PC-3 (cell line): ENCODE data around the gene PLEKHA1. TPM values are rescaled to one million over a fixed set of nuclear protein-coding genes. Genes with fewer than 3 reads are reported as not detected.
A peak's percentile ranks its signal among the peaks of the same experiment; 100 is the strongest.

Experiments used
- ATAC-seq: fragments of 200-7000 bp; cut with Tn5 transposase; 2 replicates; pipeline ENCODE4 v1.9.1; 2020; ENCODE audit warnings: mild to moderate bottlenecking, moderate library complexity
- BruUV-seq: library from RNA; stranded (reverse); fragments of 400-500 nt; replicated peaks from 2 replicates; lab custom pipeline; 2021; lab: Mats Ljungman, UMichigan
- CTCF ChIA-PET: fragments of 300-600 bp; sonication (Branson Sonifier 250); formaldehyde crosslinking; loops from one replicate; lab custom pipeline; 2022; ENCODE audit warnings: antibody characterized with exemption; lab: Charles Lee
- POLR2A ChIA-PET: fragments of 300-600 bp; sonication (Branson Sonifier 250); formaldehyde crosslinking; loops from one replicate; lab custom pipeline; 2022; ENCODE audit warnings: antibody characterized with exemption; ENCODE audit not compliant: unreplicated experiment; lab: Charles Lee
- DNase-seq: peaks from one replicate; pipeline ENCODE4 v3.0.0-alpha.2; 2015
- H2AFZ ChIP-seq: fragments of 300-600 bp; sonication (generic); 2 replicates; pipeline ENCODE4 v1.6.0; 2016; ENCODE audit warnings: antibody characterized with exemption, low read length
- H3F3A ChIP-seq: fragments of 300-600 bp; sonication (generic); one replicate; pipeline ENCODE4 v1.6.0; 2017; ENCODE audit warnings: antibody characterized with exemption, low read length, control low read depth, mild to moderate bottlenecking; ENCODE audit not compliant: unreplicated experiment
- H3K27ac ChIP-seq: fragments of 300-600 bp; sonication (generic); 2 replicates; pipeline ENCODE4 v1.5.1; 2016; ENCODE audit warnings: mild to moderate bottlenecking, low read length
- H3K27me3 ChIP-seq: fragments of 300-600 bp; sonication (generic); 2 replicates; pipeline ENCODE4 v1.6.1; 2016; ENCODE audit warnings: low read length, mixed read lengths
- H3K36me3 ChIP-seq: fragments of 300-600 bp; sonication (generic); 2 replicates; pipeline ENCODE4 v1.6.1; 2016; ENCODE audit warnings: low read depth, mixed run types, low read length, mixed read lengths
- H3K4me1 ChIP-seq: fragments of 300-600 bp; sonication (generic); 2 replicates; pipeline ENCODE4 v1.5.1; 2016; ENCODE audit warnings: low read length; ENCODE audit not compliant: insufficient read depth
- H3K4me2 ChIP-seq: fragments of 300-600 bp; sonication (generic); 2 replicates; pipeline ENCODE4 v1.6.0; 2016; ENCODE audit warnings: low read length
- H3K4me3 ChIP-seq: fragments of 300-600 bp; sonication (generic); 2 replicates; pipeline ENCODE4 v1.5.1; 2016; ENCODE audit warnings: mild to moderate bottlenecking, low read length, mixed read lengths
- H3K79me2 ChIP-seq: fragments of 300-600 bp; sonication (generic); 2 replicates; pipeline ENCODE4 v1.6.1; 2017; ENCODE audit warnings: low read length, mixed read lengths
- H3K9ac ChIP-seq: fragments of 300-600 bp; sonication (generic); 2 replicates; pipeline ENCODE4 v1.6.0; 2016; ENCODE audit warnings: mild to moderate bottlenecking, low read length
- H3K9me2 ChIP-seq: fragments of 300-600 bp; sonication (generic); replicated peaks from 2 replicates; pipeline ENCODE4 v1.6.1; 2016; ENCODE audit warnings: mixed run types, low read length, mixed read lengths
- H3K9me3 ChIP-seq: fragments of 300-600 bp; sonication (generic); 2 replicates; pipeline ENCODE4 v1.6.1; 2016; ENCODE audit warnings: low read length, mixed read lengths
- H4K20me1 ChIP-seq: fragments of 300-600 bp; sonication (generic); 2 replicates; pipeline ENCODE4 v1.6.1; 2016; ENCODE audit warnings: low read length, mixed read lengths
- CTCF ChIP-seq: fragments of 300-600 bp; sonication (generic); conservative IDR thresholded peaks from 2 replicates; pipeline ENCODE4 v1.5.1; 2017; ENCODE audit warnings: antibody characterized with exemption, low read depth, mild to moderate bottlenecking, low read length
- EZH2 ChIP-seq: fragments of 300-600 bp; sonication (generic); IDR thresholded peaks from one replicate; pipeline ENCODE4 v1.6.1; 2017; ENCODE audit warnings: antibody characterized with exemption, mild to moderate bottlenecking, low read length; ENCODE audit not compliant: unreplicated experiment
- EZH2phosphoT487 ChIP-seq: fragments of 300-600 bp; sonication (generic); IDR thresholded peaks from 2 replicates; pipeline ENCODE4 v1.6.1; 2018; ENCODE audit warnings: mild to moderate bottlenecking, antibody characterized with exemption, low read length, borderline replicate concordance
- intact Hi-C: fragments of 100-400 bp; cut with micrococcal nuclease; formaldehyde crosslinking; loops from 2 replicates; pipeline ENCODE4 v1.9.0; 2023
- total RNA-seq: library from RNA; depleted of rRNA; stranded (reverse); fragments of >200 nt; gene quantifications from 2 replicates; pipeline ENCODE4 v1.2.3, GENCODE V29; 2014

PLEKHA1 gene
- total RNA-seq, 1 experiment from 2014 or later = 5.2 TPM

GRCh38 chr10:122471531-122472177 is 97.1 kb downstream of the PLEKHA1 start:
- peak; percentile 69 for DNase-seq
- Histone ChIP-seq H3K4me2 (peak overlapping the region; percentile 49), H3K36me3 (no peaks in the 10 kb centered on the region), H2AFZ (no peak overlapping the region), H3K79me2 (no peaks in the 10 kb centered on the region), H3F3A (no peaks in the 10 kb centered on the region), H3K9me3 (no peaks in the 10 kb centered on the region), H4K20me1 (no peaks in the 10 kb centered on the region), H3K9ac (no peak overlapping the region), H3K27ac (peak overlapping the region; percentile 60), H3K27me3 (no peaks in the 10 kb centered on the region), H3K4me1 (peaks cover 27% of the 10 kb centered on the region), H3K9me2 (no peaks in the 10 kb centered on the region), H3K4me3 (no peak overlapping the region)
- TF ChIP-seq EZH2phosphoT487 (no peak), EZH2 (no peak), CTCF (no peak)
- CTCF ChIA-PET = no interaction called here
- intact Hi-C loops = no loop called here
- POLR2A ChIA-PET = no interaction called here
- peak; percentile 29; the same call in 1 of the 2 replicates for ATAC-seq
- BruUV-seq = no TSS peak

GRCh38 chr10:122473116-122473515 is 98.6 kb downstream of the PLEKHA1 start:
- intact Hi-C loops = no loop called here
- CTCF ChIA-PET = no interaction called here

More at GRCh38 chr10:122473116-122473515, 98.6 kb downstream of the PLEKHA1 start:
- no peaks in the 10 kb centered on the region for H3F3A ChIP-seq
- H4K20me1 ChIP-seq = no peaks in the 10 kb centered on the region
- H3K36me3 ChIP-seq = no peaks in the 10 kb centered on the region
- ATAC-seq (no peak), DNase-seq (no peak)
- H3K9me3 ChIP-seq = no peaks in the 10 kb centered on the region
- BruUV-seq = no TSS peak
- H3K4me1 ChIP-seq = peaks cover 24% of the 10 kb centered on the region
- POLR2A ChIA-PET = no interaction called here
- H3K4me3 ChIP-seq = no peak overlapping the region
- TF ChIP-seq CTCF = no peak
- no peak for TF ChIP-seq EZH2phosphoT487
- no peak for TF ChIP-seq EZH2
- H3K9me2 ChIP-seq = no peaks in the 10 kb centered on the region
- no peak overlapping the region for H2AFZ ChIP-seq
- H3K27ac ChIP-seq = no peak overlapping the region
- no peaks in the 10 kb centered on the region for H3K79me2 ChIP-seq
- no peaks in the 10 kb centered on the region for H3K27me3 ChIP-seq
- no peak overlapping the region for H3K9ac ChIP-seq
- H3K4me2 ChIP-seq = no peak overlapping the region
